NCI-H128 (cell line): ENCODE data around the gene SLC5A8.
A peak's percentile ranks its signal among the peaks of the same experiment; 100 is the strongest.
"Not testable (repeated sequence)": the region's sequence is repeated elsewhere in the genome, so short reads cannot be mapped to it uniquely, and the experiment has no call there.

Source experiments
- DNase-seq: peaks from one replicate; lab custom pipeline; 2025; ENCODE audit not compliant: unreplicated experiment; lab: John Stamatoyannopoulos, UW

SLC5A8 gene

DNA sequence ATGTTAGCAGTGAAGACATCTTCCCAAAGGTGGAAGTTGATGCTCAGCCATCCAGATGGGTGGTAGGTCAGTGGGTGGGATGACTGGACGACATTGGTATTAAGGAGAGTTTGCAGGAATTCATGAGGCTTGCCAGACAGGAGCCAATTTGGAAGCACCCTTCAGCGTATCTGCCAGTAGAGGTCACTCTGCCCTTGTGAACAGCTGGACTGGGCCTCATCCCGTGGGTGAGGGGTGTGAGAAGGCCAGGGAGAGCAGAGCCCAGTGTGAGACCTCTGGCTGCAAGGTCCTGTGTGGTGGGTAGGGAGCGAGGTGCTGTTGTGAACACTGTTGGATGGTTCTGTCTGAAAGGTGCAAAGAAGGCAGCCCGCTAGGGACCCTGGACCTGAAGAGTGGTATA lies 37.7 kb downstream of the SLC5A8 start:
- no peak for DNase-seq

DNA sequence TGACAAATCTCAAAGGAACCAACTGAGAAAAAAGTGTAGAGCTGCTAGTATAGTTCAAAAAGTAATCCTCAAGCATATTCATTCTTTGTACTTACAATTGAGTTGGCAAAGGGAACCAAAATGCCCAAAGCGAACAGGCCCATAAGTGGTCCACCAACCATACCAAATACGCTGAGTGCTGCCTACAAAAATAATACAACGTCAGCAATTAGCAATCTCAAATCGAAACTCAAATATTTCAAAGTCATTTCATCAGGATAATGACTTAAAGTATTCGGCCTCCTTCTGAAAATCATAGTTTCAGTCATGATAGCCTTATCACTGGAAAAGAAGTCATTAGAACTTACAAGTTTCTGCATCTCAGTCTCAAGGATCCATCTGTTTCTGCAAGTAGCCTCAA lies 42.0 kb downstream of the SLC5A8 start:
- DNase-seq, result no peak

DNA sequence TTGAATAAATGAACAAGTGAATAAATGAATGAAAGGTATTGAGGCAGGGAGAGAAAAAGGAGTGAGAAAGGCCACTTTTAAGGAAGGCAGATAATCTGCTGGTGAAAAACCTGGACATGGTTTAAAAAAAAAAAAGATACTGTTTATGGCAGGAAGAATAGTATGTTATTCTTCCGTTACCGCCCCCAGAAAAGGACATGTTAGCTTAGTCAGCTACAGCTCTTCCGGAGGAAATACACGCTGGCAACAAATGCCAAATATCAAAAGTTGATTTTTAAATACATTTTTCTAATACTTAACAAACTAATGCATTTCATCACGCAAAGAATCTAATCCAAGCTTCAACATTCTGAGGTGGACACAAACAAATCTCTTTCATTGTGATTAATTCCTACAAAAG lies 43.2 kb downstream of the SLC5A8 start:
- DNase-seq, result no peak

DNA sequence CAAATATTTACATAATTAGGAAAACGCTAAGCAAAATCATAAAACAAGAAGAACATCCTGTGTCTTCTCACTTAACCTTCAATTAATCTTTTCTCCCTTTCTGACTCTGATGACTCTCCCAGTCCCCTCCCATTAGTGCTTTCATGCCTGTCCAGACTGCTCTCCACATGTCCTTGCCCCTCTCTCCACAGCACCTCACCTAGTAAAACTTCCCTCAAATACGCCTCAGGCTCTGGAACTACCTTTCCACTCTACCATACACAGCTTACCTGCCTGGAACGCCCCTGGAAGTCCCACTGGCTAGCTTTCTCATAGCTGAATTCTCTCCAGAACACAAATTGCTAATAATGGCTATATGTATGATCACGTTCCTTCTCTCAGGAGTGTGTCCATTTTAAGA lies 44.7 kb downstream of the SLC5A8 start:
- DNase-seq, result no peak

DNA sequence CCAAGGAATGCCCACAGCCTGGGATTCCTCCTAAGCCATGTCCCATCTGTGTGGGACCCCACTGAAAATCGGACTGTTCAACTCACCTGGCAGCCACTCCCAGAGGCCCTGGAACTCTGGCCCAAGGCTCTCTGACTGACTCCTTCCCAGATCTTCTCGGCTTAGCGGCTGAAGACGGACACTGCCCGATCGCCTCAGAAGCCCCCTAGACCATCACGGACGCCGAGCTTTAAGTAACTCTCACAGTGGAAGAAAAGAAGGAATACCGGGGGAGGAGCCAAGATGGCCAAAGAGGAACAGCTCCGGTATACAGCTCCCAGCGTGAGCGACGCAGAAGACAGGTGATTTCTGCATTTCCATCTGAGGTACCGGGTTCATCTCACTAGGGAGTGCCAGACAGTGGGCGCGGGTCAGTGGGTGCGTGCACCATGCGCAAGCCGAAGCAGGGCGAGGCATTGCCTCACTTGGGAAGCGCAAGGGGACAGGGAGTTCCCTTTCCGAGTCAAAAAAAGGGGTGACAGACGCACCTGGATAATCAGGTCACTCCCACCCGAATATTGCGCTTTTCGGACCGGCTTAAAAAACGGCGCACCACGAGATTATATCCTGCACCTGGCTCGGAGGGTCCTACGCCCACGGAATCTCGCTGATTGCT lies 64.1 kb downstream of the SLC5A8 start:
- DNase-seq, result not testable (repeated sequence)

DNA sequence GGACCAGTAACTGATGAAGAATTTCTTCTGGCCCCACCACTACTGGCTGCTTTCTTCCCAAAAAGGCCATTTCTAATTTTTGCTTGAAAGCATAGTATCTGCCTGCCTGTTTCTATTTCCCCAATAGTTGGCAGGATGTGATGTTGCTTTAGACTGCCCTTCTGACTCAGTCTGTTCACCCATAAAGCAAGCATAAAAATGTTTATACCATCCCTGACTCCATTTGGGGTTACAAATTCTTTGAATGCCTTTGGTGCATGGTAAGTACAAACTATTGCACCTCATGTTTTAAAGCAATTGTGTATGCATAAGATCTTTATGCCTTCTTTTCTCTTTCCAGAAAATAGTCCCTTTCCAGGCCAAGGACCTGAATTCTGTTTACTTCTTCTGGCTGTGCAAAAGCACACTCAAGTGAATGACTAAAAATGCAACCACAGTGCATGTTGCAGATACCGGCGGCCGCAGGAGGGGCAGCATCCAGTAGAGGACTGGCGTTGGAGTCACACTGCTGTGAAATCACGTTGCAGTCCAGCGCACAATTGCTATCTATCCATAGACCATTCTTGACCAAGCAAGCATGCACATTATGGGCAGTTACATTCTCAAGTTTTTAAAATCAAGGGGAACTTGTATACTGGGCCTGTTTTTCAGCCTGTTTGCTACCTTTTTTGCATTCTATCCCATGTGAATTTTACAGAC lies 82.4 kb downstream of the SLC5A8 start:
- no peak for DNase-seq

DNA sequence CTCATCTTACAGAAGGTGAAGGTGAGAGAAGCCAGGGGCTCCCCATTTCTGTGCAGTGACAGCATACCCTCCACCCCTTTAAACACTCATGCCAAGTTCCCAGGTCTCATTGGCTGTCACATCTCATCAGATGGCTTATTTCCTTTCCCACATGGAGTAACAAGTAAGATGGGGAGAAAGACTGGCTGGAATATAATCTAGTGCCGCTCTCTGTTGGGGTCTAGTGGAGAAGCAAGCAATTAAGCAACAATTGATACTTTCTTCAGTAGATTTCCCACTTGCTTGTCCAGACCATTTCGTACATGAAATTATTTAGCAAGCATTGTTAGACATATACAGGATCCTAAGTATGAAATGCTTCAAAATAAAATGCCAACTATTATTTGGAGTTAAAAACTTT lies 92.2 kb downstream of the SLC5A8 start:
- no peak for DNase-seq

DNA sequence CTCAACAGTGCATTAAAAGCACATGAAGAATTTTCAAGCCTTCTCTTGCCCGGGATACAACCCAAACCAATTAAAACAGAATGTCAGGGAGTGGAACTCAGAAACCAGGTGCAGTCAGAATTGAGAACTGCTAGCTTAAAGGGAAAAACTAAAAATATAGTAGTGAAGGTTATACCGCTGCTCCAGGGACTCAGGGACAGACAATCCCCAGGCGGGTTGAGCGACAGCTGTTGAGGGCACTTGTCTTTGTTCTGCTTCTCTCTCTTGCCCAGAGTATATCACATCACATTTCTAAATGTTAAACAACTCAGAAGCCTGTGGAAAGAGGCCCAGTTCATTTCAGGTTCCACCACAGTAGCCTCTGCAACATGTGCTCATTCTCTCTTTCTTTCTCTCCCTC lies 93.1 kb downstream of the SLC5A8 start:
- DNase-seq, result peak; percentile 35

DNA sequence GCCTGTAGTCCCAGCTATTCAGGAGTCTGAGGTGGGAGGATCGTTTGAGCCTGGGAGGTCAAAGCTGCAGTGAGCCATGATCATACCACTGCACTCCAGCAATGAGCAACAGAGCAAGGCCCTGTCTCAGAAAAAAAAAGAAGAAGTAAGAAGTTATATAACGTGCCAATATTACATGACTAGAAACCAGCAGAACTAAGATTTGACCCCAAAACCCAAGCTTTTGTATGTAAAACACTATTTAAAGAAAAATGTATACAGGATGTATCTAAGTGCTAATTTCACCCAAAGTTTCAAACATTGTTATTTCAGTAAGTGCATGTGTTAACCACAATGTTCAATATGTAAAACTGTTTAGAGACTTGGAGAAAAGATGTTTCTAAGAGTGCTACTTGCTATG lies 94.7 kb downstream of the SLC5A8 start:
- no peak for DNase-seq

DNA sequence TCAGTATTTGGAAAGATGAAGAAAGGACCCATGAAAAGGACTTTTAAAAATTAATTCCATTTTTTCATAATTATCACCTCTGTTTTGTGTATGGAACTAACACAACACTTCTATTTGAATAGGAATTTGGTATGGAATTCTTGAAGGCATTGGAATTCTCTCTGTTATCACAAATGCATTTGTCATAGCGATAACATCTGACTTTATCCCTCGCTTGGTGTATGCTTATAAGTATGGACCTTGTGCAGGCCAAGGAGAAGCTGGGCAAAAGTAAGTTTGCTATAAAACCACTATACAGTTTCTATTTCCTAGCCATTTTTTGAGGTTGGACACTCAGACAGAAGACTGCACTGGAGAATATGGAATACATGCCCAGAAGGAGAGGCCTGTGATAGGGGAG lies 98.6 kb downstream of the SLC5A8 start:
- DNase-seq, result no peak

DNA sequence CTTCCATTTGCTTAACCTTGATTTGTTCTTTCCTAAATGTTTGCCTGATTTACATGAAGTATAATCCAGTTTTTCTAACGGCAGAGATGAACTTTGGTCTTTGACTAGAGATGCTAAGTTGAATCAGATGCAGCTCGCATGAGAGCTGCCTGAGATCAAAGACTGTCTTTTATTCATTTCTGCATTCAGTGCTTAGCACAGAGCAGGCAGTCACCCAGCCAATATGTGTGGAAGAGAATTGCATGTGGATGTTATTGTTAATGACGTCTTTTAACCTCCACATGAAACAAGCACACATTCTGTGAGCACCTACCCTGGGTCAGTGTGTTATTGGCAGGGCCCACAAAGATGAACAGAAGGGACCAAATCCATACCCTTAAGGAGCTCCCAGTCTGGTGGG lies 99.2 kb downstream of the SLC5A8 start:
- DNase-seq, result no peak

DNA sequence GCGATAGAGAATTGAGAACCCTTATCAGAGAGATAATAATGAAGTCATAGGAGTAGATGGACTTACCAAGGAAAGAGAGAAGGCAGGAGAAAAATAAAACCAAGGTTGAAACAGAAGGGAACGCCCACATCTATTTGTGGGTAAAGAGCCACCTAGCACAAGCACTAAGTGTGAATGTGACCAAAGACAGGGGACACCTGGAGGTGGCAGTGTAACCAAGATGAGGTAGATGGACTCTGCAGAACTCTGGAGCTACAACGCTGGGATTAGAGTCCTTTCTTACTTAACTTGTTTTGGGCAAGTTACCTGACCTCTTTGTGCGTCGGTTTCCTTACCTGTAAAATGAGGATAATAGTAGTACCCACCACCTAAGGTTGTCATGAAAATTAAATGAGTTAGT lies 101.9 kb downstream of the SLC5A8 start:
- DNase-seq, result no peak

DNA sequence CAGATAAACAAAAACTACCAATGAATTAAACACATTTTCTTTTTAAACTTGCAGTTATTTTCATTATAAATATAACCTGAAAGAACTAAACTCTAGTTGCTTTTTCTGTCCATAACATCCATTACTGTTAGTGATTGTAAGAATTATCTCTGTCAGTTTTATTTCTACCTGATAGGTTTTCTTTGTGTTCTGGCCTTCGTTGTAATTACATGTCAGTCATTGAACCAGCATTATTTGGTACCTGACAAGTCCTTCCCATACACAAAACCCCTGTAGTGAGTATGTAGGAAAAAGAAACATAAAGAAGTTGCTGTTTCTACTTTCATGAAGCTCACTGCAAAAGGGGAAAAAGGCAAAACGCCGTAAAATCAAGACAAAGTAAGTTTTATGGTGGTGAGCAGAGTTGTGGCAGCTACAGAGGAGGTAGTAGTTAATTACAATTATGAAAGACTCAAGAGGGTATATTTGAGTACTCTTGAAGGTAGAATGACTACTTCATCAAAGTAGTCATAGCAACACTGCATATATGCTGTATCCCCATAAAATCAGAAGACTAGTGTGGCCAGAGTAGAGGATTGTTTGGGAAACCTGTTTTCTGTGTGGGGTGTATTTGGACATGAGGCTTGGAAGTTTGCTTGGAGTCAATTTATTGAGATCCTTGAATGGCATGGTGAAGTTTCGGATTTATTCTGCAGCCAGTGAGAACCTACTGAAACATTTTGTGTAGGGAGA lies 102.8 kb downstream of the SLC5A8 start:
- peak; percentile 32 for DNase-seq
